K562 (cell line): Measurements from ENCODE around the gene CLCN4. TPM values are rescaled to one million over a fixed set of nuclear protein-coding genes. Genes with fewer than 3 reads are reported as not detected.

Experiments used
- ATF7 ChIP-seq: fragments of 450-650 bp; IDR thresholded peaks from 2 replicates; pipeline ENCODE4 v1.7.1; 2014; ENCODE audit warnings: mild to moderate bottlenecking, moderate library complexity
- BACH1 ChIP-seq: fragments of 200-800 bp; sonication (Bioruptor generic); IDR thresholded peaks from 2 replicates; pipeline ENCODE4 v1.6.1; 2016; ENCODE audit warnings: missing genetic modification characterization, missing compliant biosample characterization
- CC2D1A ChIP-seq: fragments of 450-650 bp; IDR thresholded peaks from 2 replicates; pipeline ENCODE4 v1.6.1; 2017; ENCODE audit warnings: mild to moderate bottlenecking
- ESRRB ChIP-seq: fragments of 250-450 bp; sonication (Bioruptor Pico); IDR thresholded peaks from 2 replicates; pipeline ENCODE4 v1.5.0; 2020; ENCODE audit warnings: mild to moderate bottlenecking, moderate library complexity, borderline replicate concordance
- KHSRP ChIP-seq: fragments of 450-650 bp; IDR thresholded peaks from 2 replicates; pipeline ENCODE4 v1.6.1; 2017
- KLF16 ChIP-seq: IDR thresholded peaks from 2 replicates; pipeline ENCODE4 v1.6.1; 2016; ENCODE audit warnings: antibody characterized with exemption
- MEIS2 ChIP-seq: fragments of 450-650 bp; IDR thresholded peaks from 2 replicates; pipeline ENCODE4 v1.6.1; 2014; ENCODE audit warnings: mild to moderate bottlenecking; ENCODE audit not compliant: partially characterized antibody
- NFRKB ChIP-seq: fragments of 450-650 bp; IDR thresholded peaks from 2 replicates; pipeline ENCODE4 v1.6.1; 2016; ENCODE audit warnings: low read depth
- NR0B1 ChIP-seq: fragments of 450-650 bp; IDR thresholded peaks from one replicate; pipeline ENCODE4 v1.6.1; 2018; ENCODE audit warnings: mild to moderate bottlenecking, moderate library complexity; ENCODE audit not compliant: partially characterized antibody
- NRF1 ChIP-seq, 2 experiments: fragments of 450-650 bp; IDR thresholded peaks in 1 of 2; conservative IDR thresholded peaks in 1 of 2; 2 replicates each; pipeline ENCODE4 v1.6.1; 2014; ENCODE audit warnings: mild to moderate bottlenecking in 2 of 2
- PCBP2 ChIP-seq: fragments of 200-400 bp; formaldehyde crosslinking; IDR thresholded peaks from 2 replicates; pipeline ENCODE4 v1.6.1; 2018; ENCODE audit warnings: low read length, low read depth, mild to moderate bottlenecking, moderate library complexity; ENCODE audit not compliant: poor library complexity, severe bottlenecking
- PML ChIP-seq: IDR thresholded peaks from 2 replicates; pipeline ENCODE4 v1.6.1; 2012; ENCODE audit warnings: low read length, inconsistent platforms
- PRDM10 ChIP-seq: fragments of 450-650 bp; IDR thresholded peaks from 2 replicates; pipeline ENCODE4 v1.6.1; 2018; ENCODE audit not compliant: partially characterized antibody
- SMARCE1 ChIP-seq: fragments of 450-650 bp; IDR thresholded peaks from 2 replicates; pipeline ENCODE4 v1.7.1; 2016; ENCODE audit warnings: mild to moderate bottlenecking
- TAL1 ChIP-seq: fragments of 450-650 bp; IDR thresholded peaks from 2 replicates; pipeline ENCODE4 v1.6.1; 2016; ENCODE audit warnings: mild to moderate bottlenecking
- TOE1 ChIP-seq, 2 experiments: fragments of 450-650 bp in 1 of 2; sonication (generic) in 1 of 2; formaldehyde crosslinking in 1 of 2; IDR thresholded peaks; 2 replicates each; pipeline versions ENCODE4 v1.7.1 to v1.8.0; 2016 to 2022; ENCODE audit warnings: borderline replicate concordance in 2 of 2, mild to moderate bottlenecking in 2 of 2, antibody characterized with exemption in 1 of 2, inconsistent platforms in 1 of 2, low read depth in 1 of 2, missing genetic modification reagents in 1 of 2, moderate library complexity in 1 of 2
- ZFP30 ChIP-seq: fragments of 250-450 bp; sonication (Bioruptor Pico); IDR thresholded peaks from 2 replicates; pipeline ENCODE4 v1.8.0; 2022; ENCODE audit warnings: moderate library complexity, mild to moderate bottlenecking, inconsistent platforms, borderline replicate concordance
- ZNF830 ChIP-seq: fragments of 250-450 bp; sonication (Bioruptor Pico); IDR thresholded peaks from 2 replicates; pipeline ENCODE4 v1.5.0; 2021; ENCODE audit warnings: mild to moderate bottlenecking
- polyA plus RNA-seq, 8 experiments: library from polyadenylated mRNA; depleted of rRNA in 4 of 8; stranded (reverse) in 5 of 8; unstranded in 3 of 8; fragments of >200 nt; fragmentation: Nextera tagmentation in 2 of 8; fragmentation: Illumina TruSeq in 1 of 8; extraction: Ambion mirVana in 2 of 8; extraction: Trizol in 1 of 8; gene quantifications; 2 replicates each; pipeline versions ENCODE4 v1.2.1 to v1.2.3, GENCODE V29; 2011 to 2014; ENCODE audit warnings: inconsistent platforms in 1 of 8, missing spikeins in 1 of 8
- total RNA-seq, 7 experiments: library from RNA; depleted of rRNA in 6 of 7; stranded (reverse); fragments of >200 nt in 6 of 7; fragmentation: Illumina TruSeq in 2 of 7; extraction: Trizol in 2 of 7; gene quantifications; 2 replicates each; pipeline versions ENCODE4 v1.2.1 to v1.2.3, GENCODE V29; 2011 to 2021; ENCODE audit warnings: low replicate concordance in 1 of 7
- TF ChIP-seq, protein P1 (sequence below): fragments of 450-650 bp; IDR thresholded peaks from 2 replicates; pipeline ENCODE4 v1.6.1; 2016; ENCODE audit warnings: mild to moderate bottlenecking

CLCN4 gene
- total and polyA plus RNA-seq, 9 of the 15 experiments (the other 6 are each of a cell fraction or from before 2014, with no cell fraction given), result 0.03 to 0.24 (median 0.10) TPM; not detected in 1

DNA sequence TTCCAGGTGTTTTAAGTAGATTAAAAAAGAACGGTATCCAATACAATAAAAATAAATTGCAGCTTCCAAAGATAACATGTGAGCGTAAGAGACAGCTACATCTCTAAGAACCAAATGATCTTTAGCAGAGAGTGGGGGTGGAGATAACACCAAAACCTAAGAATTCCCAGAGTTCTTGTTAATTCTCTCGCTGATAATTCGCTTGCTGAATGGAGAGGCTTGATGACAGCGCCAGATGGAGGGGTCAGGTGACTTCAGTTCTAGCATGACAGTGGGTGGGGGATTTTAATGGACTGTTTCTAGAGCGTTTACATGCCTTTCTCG lies 2.3 kb downstream of the CLCN4 start (continued):
- TF ChIP-seq BACH1 (tag) (no peak), MEIS2 (peak; percentile 16), KHSRP (peak; percentile 62; the same call in 1 of the 2 replicates), PRDM10 (no peak), ZFP30 (CRISPR knock-in tag) (no peak), NFRKB (no peak), ZNF830 (CRISPR knock-in tag) (no peak), ESRRB (CRISPR knock-in tag) (no peak), PCBP2 (no peak), TOE1 (IDR thresholded peaks at IDR 0.05; ENCODE audit: borderline replicate concordance) (peak; percentile 21; the same call in 1 of the 2 replicates), TOE1 (CRISPR knock-in tag; IDR thresholded peaks at IDR 0.05; ENCODE audit: borderline replicate concordance, low read depth) (no peak), NR0B1 (no peak), PML (peak; percentile 92), CC2D1A (peak; percentile 77; the same call in 1 of the 2 replicates), SMARCE1 (peak; percentile 66; the same call in 1 of the 2 replicates), NRF1 (conservative IDR thresholded peaks at IDR 0.05 in 1 of 2, IDR thresholded peaks at IDR 0.05 in 1 of 2) (no peak), TAL1 (peak; percentile 94), ATF7 (peak; percentile 73; the same call in 1 of the 2 replicates), KLF16 (peak; percentile 75; the same call in 1 of the 2 replicates)
- TF ChIP-seq, protein P1, sequence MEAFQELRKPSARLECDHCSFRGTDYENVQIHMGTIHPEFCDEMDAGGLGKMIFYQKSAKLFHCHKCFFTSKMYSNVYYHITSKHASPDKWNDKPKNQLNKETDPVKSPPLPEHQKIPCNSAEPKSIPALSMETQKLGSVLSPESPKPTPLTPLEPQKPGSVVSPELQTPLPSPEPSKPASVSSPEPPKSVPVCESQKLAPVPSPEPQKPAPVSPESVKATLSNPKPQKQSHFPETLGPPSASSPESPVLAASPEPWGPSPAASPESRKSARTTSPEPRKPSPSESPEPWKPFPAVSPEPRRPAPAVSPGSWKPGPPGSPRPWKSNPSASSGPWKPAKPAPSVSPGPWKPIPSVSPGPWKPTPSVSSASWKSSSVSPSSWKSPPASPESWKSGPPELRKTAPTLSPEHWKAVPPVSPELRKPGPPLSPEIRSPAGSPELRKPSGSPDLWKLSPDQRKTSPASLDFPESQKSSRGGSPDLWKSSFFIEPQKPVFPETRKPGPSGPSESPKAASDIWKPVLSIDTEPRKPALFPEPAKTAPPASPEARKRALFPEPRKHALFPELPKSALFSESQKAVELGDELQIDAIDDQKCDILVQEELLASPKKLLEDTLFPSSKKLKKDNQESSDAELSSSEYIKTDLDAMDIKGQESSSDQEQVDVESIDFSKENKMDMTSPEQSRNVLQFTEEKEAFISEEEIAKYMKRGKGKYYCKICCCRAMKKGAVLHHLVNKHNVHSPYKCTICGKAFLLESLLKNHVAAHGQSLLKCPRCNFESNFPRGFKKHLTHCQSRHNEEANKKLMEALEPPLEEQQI, result peak; percentile 32; the same call in 1 of the 2 replicates
